ENCODE results near the gene SLC6A3.

- TF ChIP-seq CTCF (IDR thresholded peaks at IDR 0.05; ENCODE audit: low read depth, low read length) (no peak), EZH2phosphoT487 (IDR thresholded peaks at IDR 0.05; ENCODE audit: low read depth) (no peak)
Measured at GRCh38 chr5:1390861-1391600, 54.2 kb downstream of the SLC6A3 start.

Data from OCI-LY3 (cell line).